AG10803 (cell line): Measurements from ENCODE around the gene CDH8.

Source experiments
- DNase-seq: peaks from one replicate; pipeline ENCODE4 v3.0.0; 2010; ENCODE audit warnings: low read depth
- H3K4me3 ChIP-seq: 2 replicates; pipeline ENCODE4 v1.5.1; 2011; ENCODE audit warnings: mild to moderate bottlenecking, low read length, control low read depth
- CTCF ChIP-seq: conservative IDR thresholded peaks from 2 replicates; pipeline ENCODE4 v1.5.1; 2011; ENCODE audit warnings: mild to moderate bottlenecking, low read length, control low read depth, inconsistent platforms

The CDH8 gene

GRCh38 chr16:61836804-61837393, 199.3 kb downstream of the CDH8 start:
- H3K4me3 ChIP-seq: no peak overlapping the region

GRCh38 chr16:61834082-61834481, 202.2 kb downstream of the CDH8 start:
- DNase-seq: peak; percentile 16
- no peak for TF ChIP-seq CTCF
- H3K4me3 ChIP-seq: no peak overlapping the region

More at GRCh38 chr16:61836804-61837393, 199.3 kb downstream of the CDH8 start:
- DNase-seq: peak; percentile 49
- TF ChIP-seq CTCF: no peak

DNA sequence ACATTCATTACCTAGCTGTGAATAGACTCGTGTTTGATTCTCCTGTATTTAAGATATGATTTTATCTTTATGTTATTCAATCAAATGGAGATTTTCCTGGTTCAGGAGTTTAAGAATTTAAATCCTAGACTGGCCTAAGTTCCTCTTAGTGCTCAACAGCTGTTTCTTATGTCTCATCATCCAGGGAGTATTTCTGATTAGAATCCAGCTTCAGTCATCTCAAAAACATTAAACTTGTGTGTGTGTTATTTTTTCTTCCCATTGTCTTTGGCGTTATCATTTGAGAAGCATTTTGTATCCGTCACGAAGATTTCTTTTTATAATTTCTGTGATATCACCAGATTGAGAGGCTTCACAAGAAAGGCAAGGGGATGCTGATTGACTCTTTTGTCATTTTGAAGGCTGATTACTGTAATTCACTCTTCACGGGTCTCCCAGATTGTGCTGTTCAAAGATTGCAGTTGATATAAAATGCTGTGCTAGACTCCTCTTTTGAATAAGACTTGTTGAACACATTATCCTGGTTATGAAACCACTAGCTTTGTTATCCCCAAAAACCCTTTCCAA, 204.8 kb downstream of the CDH8 start:
- no peak for TF ChIP-seq CTCF
- peak; percentile 26 for DNase-seq
- no peak overlapping the region for H3K4me3 ChIP-seq

DNA sequence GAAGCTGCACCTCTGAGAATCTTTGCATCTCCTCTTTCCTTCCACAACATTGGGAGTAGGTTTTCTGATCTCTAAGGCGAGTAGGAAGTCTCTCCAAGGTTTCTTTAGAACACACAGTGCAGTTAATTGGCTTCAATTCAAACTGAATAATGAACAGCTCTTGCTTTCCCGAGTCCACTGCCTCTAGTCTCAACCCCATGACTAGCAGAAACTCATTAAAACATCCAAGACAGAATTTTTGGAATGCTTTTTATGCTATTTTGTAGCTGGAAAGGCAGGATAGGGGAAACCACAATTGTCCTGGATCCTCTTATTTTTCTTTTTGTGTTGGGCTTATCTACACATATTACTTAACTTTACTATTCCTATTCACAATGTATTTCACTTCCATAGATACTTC, 206.6 kb downstream of the CDH8 start:
- no peak overlapping the region for H3K4me3 ChIP-seq
- no peak for TF ChIP-seq CTCF
- DNase-seq: peak; percentile 58

DNA sequence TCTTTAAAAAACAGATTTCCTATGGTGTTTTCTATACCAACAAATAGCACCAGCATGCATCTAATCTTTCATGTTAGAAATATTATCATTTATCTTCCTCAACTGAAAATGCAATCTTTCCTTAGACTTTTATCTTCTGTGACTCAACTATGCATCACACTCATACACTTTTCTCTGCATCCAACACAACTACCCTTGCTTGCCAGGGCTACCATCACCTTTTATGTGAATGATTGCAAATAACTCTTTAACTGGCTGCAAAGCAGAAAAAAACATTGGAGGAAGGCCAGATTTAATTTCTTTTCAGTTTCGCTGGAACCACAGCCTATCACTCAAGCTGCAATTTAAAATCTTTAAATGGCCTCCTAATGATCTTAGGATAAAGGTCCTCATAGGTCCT, 212.9 kb downstream of the CDH8 start:
- no peak for TF ChIP-seq CTCF
- DNase-seq: no peak
- no peak overlapping the region for H3K4me3 ChIP-seq

- H3K4me3 ChIP-seq: no peak overlapping the region
- no peak for DNase-seq
- TF ChIP-seq CTCF: no peak
These were observed 215.4 kb downstream of the CDH8 start for GRCh38 chr16:61820820-61821219.

DNA sequence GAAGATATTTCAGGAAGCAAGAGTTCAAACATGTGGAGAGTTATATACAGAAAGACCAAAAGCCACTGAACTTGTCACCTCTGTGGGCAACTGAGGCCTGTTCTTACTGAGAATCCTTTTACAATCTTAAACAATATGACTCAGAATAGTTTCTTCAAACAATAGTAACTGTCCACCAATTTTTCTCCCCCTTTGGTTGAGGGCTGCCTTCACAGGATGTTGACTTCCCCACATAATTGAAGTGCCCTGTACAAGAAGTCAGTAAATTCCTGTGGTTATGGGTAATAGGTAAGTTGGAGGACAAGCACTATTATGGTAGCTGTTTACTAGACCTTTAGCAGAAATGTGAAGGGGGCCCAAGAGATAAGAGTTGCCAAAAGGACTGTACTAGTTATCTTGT, 215.8 kb downstream of the CDH8 start:
- H3K4me3 ChIP-seq: no peak overlapping the region
- DNase-seq: no peak
- TF ChIP-seq CTCF: no peak
